Measurements from ENCODE around the gene EPB41L1.

EPB41L1 gene

GRCh38 chr20:36235892-36236785 lies 81.6 kb downstream of the EPB41L1 start, which contains the start of gene AAR2:
Gene AAR2 (plus strand): TSS chr20:36236478. CDS start chr20:36239869, 3,391 bp downstream.
- Histone ChIP-seq H3K36me3 (ENCODE audit: control insufficient read depth in 2 of 2, insufficient read depth in 1 of 2, low read length in 2 of 2) (peaks cover 2 to 32% of the 10 kb centered on the region in 2 experiments; a peak in 2 of 3 replicates), H3K4me1 (ENCODE audit: control insufficient read depth, insufficient read depth, low read length) (no peaks in the 10 kb centered on the region), H3K4me3 (ENCODE audit: low read depth, low read length) (peak within 1 kb of the TSS; percentile 57), H3K9me3 (ENCODE audit: control insufficient read depth, insufficient read depth, low read depth, low read length) (no peaks in the 10 kb centered on the region), H3K27ac (ENCODE audit: extremely low read depth, low read depth, low read length) (peak within 1 kb of the TSS; percentile 49)
- POLR2A ChIA-PET, result interaction anchor here (0.6 to 1.0 kb wide), 4 partner anchors 15 to 282 kb away, joined by 3 to 6 read pairs (median 3); partner anchors contain the start of gene SCAND1
- CTCF ChIA-PET, result interaction anchor here (0.6 to 2.6 kb wide), 5 partner anchors 19 to 282 kb away, joined by 3 to 9 read pairs (median 6); partner anchors contain the start of gene SCAND1
- TF ChIP-seq ATF2 (tag by site-specific recombination; IDR thresholded peaks at IDR 0.05; ENCODE audit: low read depth) (no peak), ZNF239 (tag by site-specific recombination; IDR thresholded peaks at IDR 0.05) (0 out of 2 replicates have a peak, but pooled peaks have one; percentile 36), ZNF350 (tag by site-specific recombination; IDR thresholded peaks at IDR 0.05) (no peak), GLIS2 (tag by site-specific recombination; IDR thresholded peaks at IDR 0.05) (no peak), ZNF596 (tag by site-specific recombination; IDR thresholded peaks at IDR 0.05) (no peak), ZNF214 (tag by site-specific recombination; IDR thresholded peaks at IDR 0.05; ENCODE audit: borderline replicate concordance) (no peak), SP7 (tag by site-specific recombination; IDR thresholded peaks at IDR 0.05) (peak; percentile 87), ZNF558 (tag by site-specific recombination; IDR thresholded peaks at IDR 0.05) (0 out of 2 replicates have a peak, but pooled peaks have one; percentile 23), ZNF114 (tag by site-specific recombination; IDR thresholded peaks at IDR 0.05) (no peak), ZNF174 (tag by site-specific recombination; IDR thresholded peaks at IDR 0.05) (no peak), ZNF248 (tag by site-specific recombination; IDR thresholded peaks at IDR 0.05) (no peak), SALL2 (tag by site-specific recombination; IDR thresholded peaks at IDR 0.05; ENCODE audit: borderline replicate concordance) (no peak), KLF17 (tag by site-specific recombination; IDR thresholded peaks at IDR 0.05) (peak; percentile 86; the same call in 1 of the 2 replicates), FEZF1 (tag by site-specific recombination; IDR thresholded peaks at IDR 0.05) (no peak), GLI4 (tag by site-specific recombination; IDR thresholded peaks at IDR 0.05) (no peak), SCRT2 (tag by site-specific recombination; IDR thresholded peaks at IDR 0.05) (no peak), ZNF670 (tag by site-specific recombination; IDR thresholded peaks at IDR 0.05; ENCODE audit: low read depth) (no peak), ZBTB26 (tag by site-specific recombination; optimal IDR thresholded peaks at IDR 0.05) (peak; percentile 23), ZNF48 (tag by site-specific recombination; IDR thresholded peaks at IDR 0.05) (no peak), ZNF354C (tag by site-specific recombination; IDR thresholded peaks at IDR 0.05; ENCODE audit: borderline replicate concordance, low read depth) (no peak), ZNF843 (tag by site-specific recombination; IDR thresholded peaks at IDR 0.05) (0 out of 2 replicates have a peak, but pooled peaks have one; percentile 43), WT1 (tag by site-specific recombination; IDR thresholded peaks at IDR 0.05) (peak; percentile 46; the same call in 1 of the 2 replicates), ZNF654 (tag by site-specific recombination; IDR thresholded peaks at IDR 0.05; ENCODE audit: low read depth) (no peak), GLIS1 (tag by site-specific recombination; IDR thresholded peaks at IDR 0.05) (no peak), KLF8 (tag by site-specific recombination; IDR thresholded peaks at IDR 0.05) (peak; percentile 94), ZNF266 (tag by site-specific recombination; IDR thresholded peaks at IDR 0.05; ENCODE audit: low read depth) (no peak), ZNF221 (tag by site-specific recombination; IDR thresholded peaks at IDR 0.05; ENCODE audit: borderline replicate concordance) (no peak), HIC1 (tag by site-specific recombination; IDR thresholded peaks at IDR 0.05) (no peak), ZSCAN16 (tag by site-specific recombination; IDR thresholded peaks at IDR 0.05) (no peak), ZNF645 (tag by site-specific recombination; IDR thresholded peaks at IDR 0.05) (no peak), ZNF302 (tag by site-specific recombination; IDR thresholded peaks at IDR 0.05; ENCODE audit: low read depth) (no peak)
